ENCODE measurements around the gene HINFP. TPM values are rescaled to one million over a fixed set of nuclear protein-coding genes. Genes with fewer than 3 reads are reported as not detected.

The HINFP gene, protein sequence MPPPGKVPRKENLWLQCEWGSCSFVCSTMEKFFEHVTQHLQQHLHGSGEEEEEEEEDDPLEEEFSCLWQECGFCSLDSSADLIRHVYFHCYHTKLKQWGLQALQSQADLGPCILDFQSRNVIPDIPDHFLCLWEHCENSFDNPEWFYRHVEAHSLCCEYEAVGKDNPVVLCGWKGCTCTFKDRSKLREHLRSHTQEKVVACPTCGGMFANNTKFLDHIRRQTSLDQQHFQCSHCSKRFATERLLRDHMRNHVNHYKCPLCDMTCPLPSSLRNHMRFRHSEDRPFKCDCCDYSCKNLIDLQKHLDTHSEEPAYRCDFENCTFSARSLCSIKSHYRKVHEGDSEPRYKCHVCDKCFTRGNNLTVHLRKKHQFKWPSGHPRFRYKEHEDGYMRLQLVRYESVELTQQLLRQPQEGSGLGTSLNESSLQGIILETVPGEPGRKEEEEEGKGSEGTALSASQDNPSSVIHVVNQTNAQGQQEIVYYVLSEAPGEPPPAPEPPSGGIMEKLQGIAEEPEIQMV
- 12.4 and 12.9 TPM in 2 replicates for total RNA-seq

GRCh38 chr11:119121008-119121810 lies at the start of gene HINFP:
TSS of gene HINFP (plus strand) at chr11:119121580. CDS start at chr11:119126945, 5,365 bp downstream.

DNA sequence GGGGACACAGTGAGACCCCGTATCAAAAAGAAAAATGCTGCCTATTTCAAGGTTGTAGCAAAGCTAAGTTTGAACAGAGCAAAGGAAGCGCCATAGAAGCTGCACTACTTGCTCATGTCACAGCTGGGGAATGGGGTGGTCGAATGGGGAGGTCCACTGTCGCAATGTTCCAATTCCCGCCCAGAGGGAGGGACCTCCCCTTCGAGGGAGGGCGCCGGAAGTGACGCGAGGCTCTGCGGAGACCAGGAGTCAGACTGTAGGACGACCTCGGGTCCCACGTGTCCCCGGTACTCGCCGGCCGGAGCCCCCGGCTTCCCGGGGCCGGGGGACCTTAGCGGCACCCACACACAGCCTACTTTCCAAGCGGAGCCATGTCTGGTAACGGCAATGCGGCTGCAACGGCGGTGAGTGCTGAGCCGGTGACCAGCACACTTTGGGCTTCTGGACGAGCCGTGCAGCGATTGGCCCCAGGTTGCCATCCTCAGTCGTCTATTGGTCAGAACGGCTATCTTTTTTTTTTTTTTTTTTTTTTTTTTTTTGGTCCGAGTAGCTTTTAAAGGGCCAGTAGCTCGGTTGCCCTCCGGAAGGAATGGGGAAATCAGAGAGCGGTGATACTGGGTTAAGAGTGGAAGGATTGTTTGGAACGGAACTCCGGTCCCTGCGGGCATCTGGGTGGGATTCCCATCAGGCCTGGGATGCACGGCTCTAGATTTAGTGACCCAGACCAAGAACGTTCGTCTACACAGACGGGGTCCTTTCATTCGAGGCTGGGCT lies 36.5 kb upstream of the HINFP start, which contains the start of gene HMBS:
TSS of gene HMBS (plus strand) at position 219 of the 774 bp plus-strand sequence. CDS start at position 372, 153 bp downstream.

GRCh38 chr11:119101759-119102423 lies 19.5 kb upstream of the HINFP start, which contains the start of gene DPAGT1:
TSS of gene DPAGT1 (minus strand) at chr11:119101853. CDS start at chr11:119101655, 198 bp downstream.

DNA sequence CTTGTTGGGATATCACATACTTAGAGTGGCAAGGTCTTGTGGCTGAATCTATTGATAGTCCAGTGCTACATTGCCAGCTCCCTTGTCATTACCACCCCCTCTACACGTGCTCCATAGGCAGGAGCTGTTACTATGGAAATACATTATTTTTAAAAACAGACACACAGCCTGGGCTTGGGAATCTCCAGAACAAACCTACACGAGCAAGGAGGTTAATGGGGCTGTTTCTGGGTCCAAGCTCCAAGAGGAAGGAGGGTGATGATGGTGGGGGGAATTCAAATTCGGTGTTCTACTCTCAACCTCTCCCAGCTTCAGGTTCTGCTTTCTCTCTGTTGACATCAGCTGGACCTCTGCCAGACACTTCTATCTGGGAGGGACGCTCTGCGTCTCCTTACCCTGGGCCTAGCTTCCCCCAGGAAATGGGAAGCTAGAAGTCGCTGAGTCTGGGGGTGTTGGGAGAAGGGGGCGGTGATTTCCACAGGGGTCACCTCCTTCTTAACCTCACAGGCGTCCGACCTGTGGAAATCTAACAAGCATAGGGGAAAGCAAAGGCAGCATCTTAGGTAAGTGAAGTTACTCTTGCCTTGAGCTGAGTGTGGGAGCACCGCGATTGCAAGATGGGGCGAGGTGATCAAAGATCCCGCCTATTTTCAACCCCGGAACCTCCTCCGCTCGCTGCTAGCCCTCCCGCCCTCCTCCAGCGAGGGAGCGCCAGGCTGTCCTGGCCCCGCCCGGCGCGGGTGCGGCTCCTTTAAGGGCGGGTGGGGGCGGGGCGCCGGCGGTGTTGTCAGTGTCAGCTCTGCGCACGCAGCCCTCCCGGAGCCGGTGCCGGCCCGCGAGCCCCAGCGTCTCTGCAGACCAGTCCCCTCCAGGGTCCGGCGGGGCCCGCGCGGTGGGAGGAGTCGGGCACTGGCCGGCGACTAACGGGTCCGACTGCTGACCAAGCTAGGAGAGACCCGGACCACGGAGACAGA lies 14.5 kb upstream of the HINFP start, which contains the start of gene C2CD2L:
TSS of gene C2CD2L (plus strand) at position 781 of the 974 bp plus-strand sequence. CDS start 398 bp downstream, outside the sequence.

DNA sequence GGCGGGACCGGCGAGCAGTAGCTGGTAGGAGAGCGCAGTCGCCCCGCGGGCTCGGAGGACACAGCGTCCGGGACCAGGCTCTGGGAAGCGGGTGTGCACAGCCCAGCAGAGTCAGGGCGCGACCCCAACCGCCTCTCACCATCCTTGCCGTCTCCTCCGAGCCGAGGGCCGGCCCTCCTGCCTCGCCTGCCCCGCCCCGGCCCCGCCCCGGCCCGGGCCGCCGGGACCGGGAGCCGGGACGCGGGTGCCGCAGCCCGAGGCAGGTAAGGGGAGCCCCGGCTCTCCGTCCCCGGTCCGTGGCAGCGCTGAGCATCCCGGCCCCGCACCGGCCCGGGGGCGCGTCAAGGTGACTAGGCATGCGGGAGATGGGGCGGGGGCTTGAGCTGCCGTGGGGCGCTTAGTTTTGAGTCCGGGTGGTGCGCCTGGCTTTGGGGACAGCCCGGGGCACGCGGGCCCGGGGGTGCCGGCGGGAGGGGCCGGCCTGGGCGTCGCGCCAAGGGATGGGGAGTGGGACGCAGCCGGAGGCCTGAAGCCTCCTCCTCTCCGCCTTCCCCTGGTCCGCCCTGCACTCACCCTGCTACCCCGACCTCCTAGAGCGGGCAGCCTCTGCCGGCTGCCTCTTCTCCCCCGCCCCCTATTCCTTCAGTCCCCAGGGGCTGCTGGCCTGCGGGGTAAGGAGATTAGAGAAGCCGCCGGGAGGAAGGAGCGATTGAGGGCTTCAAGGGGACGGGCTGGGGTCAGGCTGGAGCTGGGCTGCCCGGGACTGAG lies 27.8 kb downstream of the HINFP start, which contains the start of gene ABCG4:
TSS of gene ABCG4 (plus strand) at position 35 of the 768 bp plus-strand sequence. CDS start 914 bp downstream, outside the sequence.

GRCh38 chr11:119168471-119169281 lies 47.3 kb downstream of the HINFP start, which contains the start of gene NLRX1:
TSS of gene NLRX1 (plus strand) at chr11:119168725. CDS start at chr11:119171404, 2,679 bp downstream.

Other genes starting within 250 kb of the HINFP start
- not detected in 2 replicates for gene CXCR5, start 237.7 kb upstream of the HINFP start, total RNA-seq
- 16.5 and 21.5 TPM in 2 replicates for gene BCL9L, start 195.7 kb upstream of the HINFP start, total RNA-seq
- gene UPK2, start 165.3 kb upstream of the HINFP start, total RNA-seq = not detected in 2 replicates
- gene FOXR1, start 149.8 kb upstream of the HINFP start, total RNA-seq = not detected in 2 replicates
- gene CENATAC, start 123.4 kb upstream of the HINFP start, total RNA-seq = 27.9 and 29.2 TPM in 2 replicates
- 652 and 653 TPM in 2 replicates for gene RPS25, start 103.2 kb upstream of the HINFP start, total RNA-seq
- gene TRAPPC4, start 102.8 kb upstream of the HINFP start, total RNA-seq = 88.4 and 187 TPM in 2 replicates
- gene SLC37A4, start 90.7 kb upstream of the HINFP start, total RNA-seq = 6.4 and 7.8 TPM in 2 replicates
- 104 and 167 TPM in 2 replicates for gene HYOU1, start 64.4 kb upstream of the HINFP start, total RNA-seq
- gene VPS11, start 53.8 kb upstream of the HINFP start, total RNA-seq = 38.9 and 39.2 TPM in 2 replicates
- 3.7 and 5.8 TPM in 2 replicates for gene HMBS, start 36.7 kb upstream of the HINFP start, total RNA-seq
- gene DPAGT1, start 19.7 kb upstream of the HINFP start, total RNA-seq = 8.8 and 11.8 TPM in 2 replicates
- 3.3 and 3.7 TPM in 2 replicates for gene C2CD2L, start 14.2 kb upstream of the HINFP start, total RNA-seq
- gene ABCG4, start 27.5 kb downstream of the HINFP start, total RNA-seq = under 0.01 TPM in 1 of 2 replicates, not detected in the other
- gene NLRX1, start 47.1 kb downstream of the HINFP start, total RNA-seq = 13.9 and 16.2 TPM in 2 replicates
- gene NHERF4, start 63.9 kb downstream of the HINFP start, total RNA-seq = not detected in 2 replicates
- gene CBL, start 84.8 kb downstream of the HINFP start, total RNA-seq = 3.4 and 5.0 TPM in 2 replicates
- 33.9 and 60.8 TPM in 2 replicates for gene MCAM, start 195.6 kb downstream of the HINFP start, total RNA-seq
- 3.2 and 5.1 TPM in 2 replicates for gene RNF26, start 212.9 kb downstream of the HINFP start, total RNA-seq
- 22.6 and 35.6 TPM in 2 replicates for gene C1QTNF5, start 219.3 kb downstream of the HINFP start, total RNA-seq
- gene MFRP, start 225.1 kb downstream of the HINFP start, total RNA-seq = not detected in 2 replicates

Measured in aortic smooth muscle cell (primary cell).